ENCODE data around the gene CDPF1.
"Not testable (repeated sequence)": the region's sequence is repeated elsewhere in the genome, so short reads cannot be mapped to it uniquely, and the experiment has no call there.

CDPF1 gene

DNA sequence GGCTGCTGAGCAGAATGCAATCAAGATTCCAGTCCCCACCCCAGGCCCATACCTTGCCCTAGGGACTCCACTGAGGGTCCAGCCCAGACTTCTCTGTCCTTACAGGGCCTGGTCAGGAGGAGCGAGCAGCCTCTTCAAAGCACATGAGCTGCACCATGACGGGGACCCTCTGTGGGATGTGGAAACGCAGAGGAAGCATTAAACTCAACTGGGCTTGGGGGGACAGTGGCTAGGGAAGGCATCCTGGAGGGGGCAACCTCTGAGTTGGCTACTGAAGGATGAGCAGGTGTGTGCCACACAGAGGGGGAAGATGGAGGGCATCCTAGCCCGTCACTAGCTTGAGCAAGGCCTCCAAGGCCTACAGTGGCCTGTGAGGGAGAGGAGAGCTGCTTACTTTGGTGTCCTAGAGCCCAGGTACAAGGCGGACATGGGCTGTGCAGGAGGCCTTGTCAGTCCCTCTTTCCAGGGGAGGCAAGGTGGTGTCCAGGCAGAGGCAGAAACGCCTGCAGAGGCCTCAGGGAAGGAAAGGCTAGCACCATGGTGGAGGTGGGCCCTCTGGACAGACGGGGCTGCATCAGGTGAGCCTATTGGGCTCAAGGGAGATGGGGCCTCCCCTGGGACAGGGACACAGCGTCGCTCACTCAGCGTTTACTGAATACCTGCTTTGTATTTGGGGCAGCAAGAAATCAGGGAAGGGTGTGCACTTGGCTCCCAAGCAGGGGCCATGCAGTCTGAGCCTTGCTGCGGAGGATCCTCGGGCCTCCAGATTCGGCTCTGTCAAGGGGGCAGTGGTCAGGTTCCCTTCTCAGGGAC, 32.0 kb upstream of the CDPF1 start:
- no peak for DNase-seq (ENCODE audit: low read depth)

DNA sequence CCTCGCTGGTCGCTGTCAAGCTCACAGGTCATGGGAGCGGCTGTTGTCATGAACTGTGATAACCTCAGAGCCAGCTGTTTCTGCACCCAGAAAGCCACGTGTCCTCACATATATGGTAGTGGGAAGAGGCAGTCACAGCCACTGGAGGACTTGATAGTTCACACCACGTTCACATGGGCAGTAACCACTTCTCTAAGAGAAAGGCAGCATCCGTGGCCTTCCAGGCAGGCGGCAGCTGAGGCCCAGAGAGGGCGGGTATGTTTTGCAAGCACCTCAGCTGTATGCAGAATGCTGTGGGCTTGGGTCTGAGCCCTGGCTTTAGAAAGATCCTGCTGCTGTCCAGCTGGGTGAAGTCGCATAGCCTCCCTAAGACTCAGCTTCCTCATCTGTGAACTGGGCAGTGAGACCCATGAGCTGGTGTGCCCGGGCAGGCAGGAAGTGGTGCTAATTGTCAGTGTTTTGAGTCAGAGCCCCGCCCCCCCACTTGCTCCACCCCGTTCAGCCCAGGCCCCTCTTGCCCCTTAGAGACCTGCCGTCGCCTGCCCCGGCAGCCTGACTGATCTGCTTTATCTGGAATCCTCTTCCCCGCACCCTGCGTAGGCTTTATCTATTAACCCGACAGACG, 31.0 kb upstream of the CDPF1 start:
- no peak for DNase-seq (ENCODE audit: low read depth)

DNA sequence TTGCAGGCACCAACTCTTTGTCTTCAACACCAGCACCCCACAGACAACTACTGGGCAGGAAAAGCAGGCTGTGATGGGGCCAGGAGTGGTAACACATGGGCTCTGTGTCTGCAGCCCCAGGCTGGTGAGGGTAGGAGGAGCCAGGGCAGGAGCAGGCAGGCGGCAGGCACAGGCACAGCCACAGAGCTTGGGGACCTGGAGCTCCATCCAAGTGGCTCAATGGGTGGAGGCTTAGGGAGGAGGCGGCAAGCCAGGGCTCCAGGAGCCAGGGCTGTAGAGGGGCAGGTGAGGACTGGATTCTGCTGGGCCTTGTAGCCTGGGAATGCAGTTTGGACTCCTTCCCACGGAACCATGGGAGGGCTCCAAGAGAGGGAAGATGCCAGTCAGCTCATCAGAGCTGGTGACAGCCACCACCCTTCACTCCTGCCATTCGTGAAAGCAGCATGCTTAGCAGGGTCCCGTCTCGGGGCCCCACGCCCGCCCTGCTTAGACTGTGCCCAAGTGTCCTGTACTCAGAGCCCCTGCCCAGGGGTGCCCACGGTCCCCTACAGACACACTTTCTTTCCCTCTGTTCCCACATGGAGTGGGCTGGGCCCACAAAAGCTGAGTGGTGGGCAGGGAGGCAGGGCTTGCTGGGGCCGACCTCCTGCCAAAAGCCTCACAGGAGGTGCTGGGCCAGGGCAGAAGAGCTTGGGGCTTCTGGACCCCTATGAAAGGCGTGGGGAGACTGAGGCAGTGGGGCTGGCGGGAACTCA, 30.1 kb upstream of the CDPF1 start:
- DNase-seq (ENCODE audit: low read depth), result no peak

DNA sequence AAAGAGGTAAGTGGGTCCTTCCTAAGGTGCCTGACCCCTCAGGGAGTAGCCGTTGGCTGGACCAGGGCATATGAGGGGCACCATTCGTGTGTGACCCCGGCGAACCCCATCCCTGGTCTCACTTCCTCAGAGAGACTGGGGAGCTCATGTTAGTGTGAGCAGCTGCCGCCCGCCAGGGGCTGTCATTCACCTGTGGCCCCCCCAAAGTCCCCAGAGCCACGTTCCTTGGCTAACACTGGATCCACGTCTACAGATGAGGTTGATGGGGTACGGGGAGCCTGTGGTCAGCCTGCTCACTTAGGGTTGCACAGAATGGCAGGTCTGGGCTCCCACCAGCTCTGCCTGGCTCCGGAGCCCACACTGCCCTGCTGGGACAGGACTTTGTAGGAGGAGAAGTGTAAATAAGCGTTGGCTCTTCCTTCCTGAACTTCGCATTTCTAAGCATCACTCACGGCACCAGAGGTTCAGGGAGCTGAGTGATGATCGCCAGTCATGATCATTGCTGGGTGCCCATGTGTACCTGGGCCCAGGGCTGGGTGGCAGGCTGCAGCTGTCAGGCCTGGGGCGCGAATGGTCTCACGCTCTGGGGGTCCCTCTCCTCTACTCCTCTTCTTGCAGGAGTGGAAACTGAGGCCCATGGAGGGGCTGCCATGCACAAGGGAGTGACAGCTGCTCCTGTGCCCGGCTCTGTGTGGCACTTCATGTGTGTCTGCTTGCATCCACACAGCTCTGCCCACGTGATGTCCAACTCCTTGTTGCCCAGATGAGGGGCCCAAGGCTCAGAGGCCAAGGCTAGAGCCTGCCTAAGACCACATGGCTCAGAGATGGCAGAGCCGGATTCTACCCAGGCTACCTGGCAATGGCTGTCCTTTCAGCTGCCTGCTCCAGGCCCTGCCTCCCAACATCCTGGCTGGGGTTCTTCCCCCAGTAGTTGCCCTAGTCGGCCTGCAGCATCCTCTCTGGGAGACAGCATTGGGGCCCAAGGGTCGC, 28.9 kb upstream of the CDPF1 start:
- DNase-seq (ENCODE audit: low read depth), result no peak

DNA sequence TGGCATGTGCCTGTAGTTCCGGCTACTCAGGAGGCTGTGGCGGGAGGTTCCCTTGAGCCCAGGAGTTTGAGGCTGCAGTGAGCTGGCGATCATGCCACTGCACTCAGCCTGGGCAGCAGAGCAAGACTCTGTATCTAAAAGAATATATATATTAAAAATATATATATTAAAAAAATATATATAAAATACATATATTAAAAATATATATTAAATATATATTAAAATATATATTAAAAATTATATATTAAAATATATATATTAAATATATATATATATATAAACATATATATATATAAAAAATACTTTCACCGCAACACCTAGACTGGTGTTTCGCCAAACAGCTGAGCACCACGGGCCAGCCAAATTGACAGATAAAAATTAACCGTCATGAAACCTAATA, 26.5 kb upstream of the CDPF1 start:
- DNase-seq (ENCODE audit: low read depth), result no peak

DNA sequence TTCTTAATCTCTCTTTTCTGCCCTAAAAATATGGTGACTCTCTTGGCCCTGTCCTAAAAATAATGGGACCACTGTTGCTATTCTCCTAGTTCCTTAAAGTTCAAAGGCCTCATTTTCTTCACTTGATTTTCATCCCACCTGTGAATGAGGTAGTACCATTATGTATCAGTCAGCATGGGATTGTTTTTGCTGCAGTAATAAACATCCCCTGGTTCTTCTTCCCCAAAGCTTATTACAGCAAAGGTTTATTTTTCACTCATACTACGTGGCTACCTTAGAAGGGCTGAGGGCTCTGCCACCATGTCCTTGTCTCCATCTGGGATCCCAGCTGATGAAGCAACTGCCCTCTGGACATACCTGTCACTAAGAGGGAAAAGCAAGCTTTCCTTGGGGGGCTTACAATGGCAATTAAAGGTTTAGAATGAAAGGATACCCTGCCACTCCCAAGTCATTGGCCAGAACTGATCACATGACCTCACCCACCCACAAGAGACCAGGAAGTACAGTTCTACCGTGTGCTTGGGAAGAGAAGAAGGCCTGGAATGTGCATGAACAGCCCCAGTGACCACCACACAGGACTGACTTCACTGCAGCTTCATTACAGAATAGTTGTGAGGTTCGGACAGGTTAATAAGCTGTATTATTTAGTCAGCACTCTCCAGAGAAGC, 25.5 kb upstream of the CDPF1 start:
- DNase-seq (ENCODE audit: low read depth), result no peak

DNA sequence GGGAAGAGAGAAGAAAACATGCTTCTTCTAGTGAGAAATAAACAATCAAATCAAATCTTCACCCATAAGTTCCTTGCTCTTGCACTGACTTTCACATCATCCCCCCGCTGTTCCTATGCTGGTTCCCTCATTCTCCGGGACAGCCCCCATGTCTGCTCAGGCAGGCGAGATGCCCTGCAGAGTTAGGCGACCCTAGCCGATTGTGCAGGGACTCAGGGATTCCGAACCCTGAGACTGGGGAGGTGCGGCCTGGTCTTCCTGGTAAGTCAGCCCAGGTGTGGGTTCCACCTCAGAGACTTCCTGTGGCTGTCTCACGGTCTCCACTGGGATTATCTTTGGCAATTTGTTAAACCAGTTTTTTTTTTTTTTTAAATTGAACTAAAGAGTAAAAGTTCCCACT, 24.3 kb upstream of the CDPF1 start:
- no peak for DNase-seq (ENCODE audit: low read depth)

DNA sequence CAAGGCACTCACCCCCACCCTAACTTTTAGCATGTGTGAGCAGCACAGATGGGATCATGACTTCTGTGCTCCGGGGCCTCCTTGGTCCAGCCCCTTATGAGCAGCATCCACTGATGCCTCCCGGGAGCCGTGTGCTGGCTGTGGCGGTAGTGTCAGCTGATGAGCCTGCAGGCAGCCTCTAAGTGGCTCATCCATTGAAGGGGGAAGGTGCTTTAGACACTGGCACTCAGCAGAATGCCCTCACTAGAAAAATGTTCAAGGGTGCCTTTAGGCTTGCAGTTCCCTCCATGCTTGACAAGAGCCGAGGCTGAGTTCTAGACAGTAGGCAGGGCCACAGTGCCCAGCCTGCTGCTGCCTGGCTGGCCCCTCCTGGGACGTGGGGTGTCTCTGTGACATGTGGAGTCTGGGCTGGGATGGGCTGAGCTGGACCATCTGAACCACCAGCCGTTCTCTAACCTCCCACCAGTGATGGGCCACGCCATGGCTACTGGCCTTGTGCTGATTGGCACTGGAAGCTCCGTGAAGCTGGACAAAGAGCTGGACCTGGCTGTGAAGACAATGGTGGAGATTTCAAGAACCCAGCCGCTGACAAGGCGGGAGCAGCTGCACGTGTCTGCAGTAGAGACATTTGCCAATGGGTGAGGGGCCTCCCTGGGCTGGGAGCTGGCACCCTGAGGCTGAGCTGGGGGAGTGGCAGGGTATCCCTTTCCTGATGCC, 23.5 kb upstream of the CDPF1 start:
- no peak for DNase-seq (ENCODE audit: low read depth)

DNA sequence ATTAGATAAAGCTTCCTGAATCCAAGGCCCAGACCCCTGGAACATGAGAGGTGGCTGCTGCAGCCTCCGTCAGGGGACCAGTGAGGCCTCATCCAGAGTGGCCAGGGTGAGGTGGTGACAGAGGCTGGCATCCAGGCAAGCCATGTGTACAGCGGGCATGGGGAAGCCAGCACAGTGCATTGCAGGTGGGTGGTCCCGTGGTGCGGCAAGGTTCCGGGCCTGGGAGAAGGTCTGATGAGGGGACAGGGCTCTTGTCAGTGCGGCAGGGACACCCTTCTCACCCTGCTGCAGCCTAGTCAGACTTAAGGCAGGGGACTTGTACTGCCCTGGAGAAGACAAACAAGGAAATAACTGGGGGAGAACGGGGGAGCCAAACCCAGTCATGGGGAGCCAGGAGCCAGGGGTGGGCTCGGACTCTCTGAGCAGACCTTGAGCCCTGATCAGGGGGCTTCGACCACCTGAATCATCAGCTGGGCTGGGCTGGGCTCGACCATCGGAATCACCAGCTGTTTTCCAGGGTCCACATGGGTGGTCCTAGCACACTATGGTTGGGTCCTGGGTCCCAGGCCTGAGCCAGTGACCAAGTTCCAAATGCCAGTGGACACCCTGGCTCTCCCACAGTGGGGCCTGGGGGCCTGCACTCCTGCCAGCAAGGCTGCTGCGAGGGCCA, 22.8 kb upstream of the CDPF1 start:
- DNase-seq (ENCODE audit: low read depth), result no peak

DNA sequence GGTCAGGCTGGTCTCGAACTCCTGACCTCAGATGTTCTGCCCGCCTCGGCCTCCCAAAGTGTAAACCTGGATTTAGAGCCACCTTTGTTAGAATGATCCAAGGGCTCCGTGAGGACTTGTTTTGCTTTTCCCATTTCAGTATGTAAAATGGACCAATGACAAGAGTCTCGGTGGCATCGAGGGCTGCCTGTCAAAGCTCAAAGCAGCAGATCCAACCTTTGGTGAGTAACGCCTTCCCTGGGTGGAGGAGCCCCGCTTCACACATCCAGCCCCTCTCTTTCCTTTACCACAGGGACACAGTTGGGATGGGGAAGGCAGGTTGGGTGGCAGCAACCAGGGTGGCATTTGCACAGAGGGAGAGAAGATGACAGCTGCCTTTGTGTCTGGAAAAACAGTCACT, 22.1 kb upstream of the CDPF1 start:
- DNase-seq (ENCODE audit: low read depth), result no peak

DNA sequence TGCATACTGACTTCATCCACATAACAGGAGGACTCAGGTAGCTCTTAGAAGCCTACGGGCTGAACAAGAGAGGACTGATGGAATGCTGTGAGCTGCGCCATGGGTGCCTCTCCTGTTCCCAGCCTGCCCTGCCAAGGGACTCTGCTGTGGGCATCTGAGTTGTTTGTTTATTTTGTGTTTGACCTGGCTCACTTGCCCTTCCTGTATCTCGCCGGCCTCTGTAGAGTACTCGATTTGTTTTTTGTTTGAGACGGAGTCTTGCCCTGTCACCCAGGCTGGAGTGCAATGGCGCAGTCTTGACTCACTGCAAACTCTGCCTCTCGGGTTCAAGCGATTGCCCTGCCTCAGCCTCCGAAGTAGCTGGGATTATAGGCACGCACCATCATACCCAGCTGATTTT, 19.5 kb upstream of the CDPF1 start:
- no peak for DNase-seq (ENCODE audit: low read depth)

DNA sequence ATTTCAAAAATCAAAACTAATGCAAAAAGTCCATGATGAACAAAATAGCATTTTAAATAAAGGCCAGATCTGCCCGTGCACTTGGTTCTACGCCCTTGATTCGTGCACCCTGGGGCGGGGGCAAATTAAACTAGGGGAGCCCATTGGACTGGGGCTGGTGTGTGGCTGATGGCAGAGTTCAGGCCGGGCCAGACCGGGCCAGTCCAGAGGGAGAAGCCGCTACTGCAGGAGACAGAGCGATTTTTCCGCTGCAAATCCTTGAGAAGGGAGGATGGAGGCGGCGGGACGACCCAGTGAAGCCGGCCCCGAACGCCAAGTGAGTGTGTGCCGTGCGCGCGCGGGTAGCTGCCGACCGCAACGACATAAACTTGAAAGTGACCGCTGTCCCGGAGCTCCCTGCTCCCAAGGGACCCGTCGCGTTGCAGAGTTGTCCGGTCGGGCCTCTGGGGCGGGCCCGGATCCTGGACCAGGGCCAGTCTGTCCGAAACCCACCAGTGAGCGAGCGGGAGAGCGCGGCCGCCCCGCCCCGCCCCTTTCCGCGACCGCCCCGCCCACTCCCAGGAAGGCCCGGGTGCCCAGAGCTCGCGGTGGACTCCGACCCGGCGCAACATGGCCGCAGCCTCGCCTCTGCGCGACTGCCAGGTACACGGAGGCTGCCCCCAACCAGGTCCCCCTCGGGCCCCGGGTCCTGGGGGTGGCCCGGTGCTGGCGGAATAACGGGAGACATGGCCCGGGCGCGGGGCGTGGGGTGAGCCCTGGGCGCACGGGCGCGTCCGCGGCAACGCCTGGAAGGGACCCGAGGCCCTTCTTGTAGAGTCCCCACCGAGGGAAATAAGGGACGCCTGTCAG, 17.6 kb upstream of the CDPF1 start, which contains the start of gene TTC38:
Gene TTC38, plus strand, starts transcription at position 578 of the 849 bp plus-strand sequence. Its CDS starts 32 bp downstream, at position 610.
- no peak for DNase-seq (ENCODE audit: low read depth)

DNA sequence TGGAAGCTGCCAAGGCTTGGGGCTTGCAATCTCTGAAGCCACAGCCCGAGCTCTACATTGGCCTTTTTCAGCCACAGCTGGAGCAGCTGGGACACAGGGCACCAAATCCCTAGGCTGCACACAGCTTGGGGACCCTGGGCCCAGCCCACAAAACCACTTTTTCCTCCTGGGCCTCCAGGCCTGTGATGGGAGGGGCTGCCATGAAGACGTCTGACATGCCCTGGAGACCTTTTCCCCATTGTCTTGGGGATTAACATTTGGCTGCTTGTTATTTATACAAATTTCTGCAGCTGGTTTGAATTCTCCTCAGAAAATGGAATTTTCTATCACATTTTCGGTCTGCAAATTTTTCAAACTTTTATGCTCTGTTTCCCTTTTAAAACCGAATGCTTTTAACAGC, 15.5 kb upstream of the CDPF1 start:
- DNase-seq (ENCODE audit: low read depth), result not testable (repeated sequence)

DNA sequence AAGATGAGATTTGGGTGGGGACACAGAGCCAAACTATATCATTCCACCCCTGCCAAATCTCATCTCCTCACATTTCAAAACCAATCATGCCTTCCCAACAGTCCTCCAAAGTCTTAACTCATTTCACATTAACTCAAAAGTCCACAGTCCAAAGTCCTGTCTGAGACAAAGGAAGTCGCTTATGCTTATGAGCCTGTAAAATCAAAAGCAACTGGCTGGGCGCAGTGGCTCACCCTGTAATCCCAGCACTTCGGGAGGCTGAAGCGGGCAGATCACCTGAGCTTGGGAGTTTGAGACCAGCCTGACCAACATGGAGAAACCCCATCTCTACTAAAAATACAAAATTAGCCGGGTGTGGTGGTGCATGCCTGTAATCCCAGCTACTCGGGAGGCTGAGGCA, 14.4 kb upstream of the CDPF1 start:
- not testable (repeated sequence) for DNase-seq (ENCODE audit: low read depth)

DNA sequence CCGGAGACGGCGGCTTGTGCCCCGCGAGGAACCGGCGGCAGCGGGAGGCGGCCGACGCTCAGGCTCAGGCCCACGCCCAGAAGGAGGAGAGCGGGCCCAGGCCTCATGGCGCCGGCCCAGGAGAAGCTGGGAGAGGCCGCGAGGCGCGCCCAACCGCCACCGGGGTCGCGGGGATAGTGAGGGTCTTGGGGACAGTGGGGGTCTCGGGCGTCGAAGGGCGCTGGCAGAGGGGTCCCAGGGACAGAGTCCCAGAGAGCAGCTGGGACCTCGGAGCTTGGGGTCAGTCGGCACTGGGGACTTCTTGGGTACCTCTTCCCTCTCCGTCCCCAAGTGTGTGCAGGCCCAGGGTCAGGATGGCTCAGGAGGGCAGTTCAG, 13.1 kb upstream of the CDPF1 start, which contains the start of gene PKDREJ:
Gene PKDREJ, minus strand, starts transcription at position 128 of the 375 bp plus-strand sequence. Its CDS starts 21 bp downstream, at position 107.
- no peak for DNase-seq (ENCODE audit: low read depth)

DNA sequence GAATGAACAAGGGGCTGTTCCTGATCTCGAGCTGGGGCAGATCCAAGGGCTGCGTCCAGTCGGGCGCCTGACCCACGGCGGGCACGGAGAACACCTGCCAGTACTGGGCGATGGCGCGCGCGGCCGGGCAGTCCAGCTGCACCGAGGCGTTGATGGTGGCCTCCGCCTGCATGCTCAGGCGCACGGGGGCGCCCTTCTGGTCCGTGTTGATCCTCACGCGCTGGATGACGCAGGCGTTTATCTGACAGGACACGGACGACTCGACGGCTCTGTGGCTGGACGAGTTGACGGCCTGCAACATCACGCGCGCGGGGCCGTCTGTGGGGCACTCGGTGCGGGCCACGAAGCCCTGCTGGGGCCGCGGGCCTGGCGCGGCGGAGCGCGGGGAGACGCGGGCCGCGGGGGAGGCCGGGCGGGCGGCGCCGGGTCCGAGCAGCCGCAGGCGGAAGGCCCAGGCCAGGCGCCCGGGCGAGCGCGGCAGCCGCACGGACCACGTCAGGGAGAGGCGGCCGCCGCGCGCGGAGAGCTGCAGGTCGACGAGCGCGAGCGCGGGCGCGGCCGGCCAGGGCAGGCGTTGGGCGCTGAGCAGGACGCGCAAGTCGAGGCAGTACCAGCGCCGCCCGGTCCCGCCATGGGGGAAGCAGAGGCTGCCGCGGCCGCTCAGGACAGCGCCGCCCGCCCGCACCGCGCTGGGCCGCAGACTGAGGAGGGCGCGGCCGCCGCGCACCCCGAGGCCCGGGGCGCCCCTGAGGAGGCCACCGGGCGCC, 12.5 kb upstream of the CDPF1 start:
- no peak for DNase-seq (ENCODE audit: low read depth)

DNA sequence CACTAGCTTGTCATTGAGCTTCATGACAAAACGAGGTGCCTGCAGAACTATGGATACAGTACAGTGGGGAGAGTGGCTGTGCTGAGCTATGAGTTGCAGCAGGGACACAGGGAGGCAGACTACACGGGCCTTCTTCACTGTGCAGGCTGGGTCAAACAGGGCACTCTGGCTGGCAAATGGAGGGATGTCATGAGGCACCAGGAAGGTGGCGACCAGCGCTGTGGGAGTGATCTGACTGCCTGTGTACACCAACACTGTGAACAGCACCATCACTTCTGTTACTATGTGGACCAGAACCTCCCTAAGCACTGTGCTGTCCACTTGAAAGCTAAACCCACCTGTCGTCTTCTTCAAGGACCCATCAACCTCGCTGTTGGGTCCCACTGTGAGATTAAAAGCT, 9.9 kb upstream of the CDPF1 start:
- no peak for DNase-seq (ENCODE audit: low read depth)

DNA sequence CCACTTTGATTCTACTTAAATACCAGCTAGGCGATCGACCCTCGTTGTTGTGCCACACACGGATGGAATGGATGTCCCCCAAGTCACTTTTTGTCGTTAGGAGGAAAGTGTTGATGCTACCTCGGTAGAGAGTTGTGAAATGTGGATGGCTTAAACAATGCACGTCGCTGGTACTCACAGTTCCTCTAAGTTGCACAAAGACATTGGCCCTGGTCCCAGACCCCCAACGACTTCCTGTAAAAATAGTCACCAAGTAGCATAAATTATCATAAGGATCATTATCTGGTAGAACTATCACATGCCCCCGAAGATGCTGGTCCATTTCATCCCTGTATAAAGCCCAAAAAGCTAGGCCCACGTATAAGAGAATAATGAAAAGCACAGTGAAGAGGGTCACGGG, 9.3 kb upstream of the CDPF1 start:
- no peak for DNase-seq (ENCODE audit: low read depth)
